SK-N-SH treated with all-trans-retinoic acid at 6 μM for 48 hours (cell line): ENCODE results near the gene DOK5.

Experiments
- ARNTL ChIP-seq: fragments of 450-650 bp; formaldehyde crosslinking; IDR thresholded peaks from 2 replicates; pipeline ENCODE4 v1.5.0; 2020; ENCODE audit warnings: low read depth, mild to moderate bottlenecking, moderate library complexity, borderline replicate concordance
- BACH2 ChIP-seq: fragments of 250-450 bp; sonication (Bioruptor Pico); IDR thresholded peaks from 2 replicates; pipeline ENCODE4 v1.9.0; 2021; ENCODE audit warnings: mild to moderate bottlenecking, borderline replicate concordance
- CSRNP3 ChIP-seq: fragments of 250-450 bp; sonication (Bioruptor Pico); IDR thresholded peaks from 2 replicates; pipeline ENCODE4 v1.5.1; 2021; ENCODE audit warnings: mild to moderate bottlenecking, moderate library complexity
- ESRRG ChIP-seq: fragments of 250-450 bp; sonication (Bioruptor Pico); IDR thresholded peaks from 2 replicates; pipeline ENCODE4 v1.6.1; 2021; ENCODE audit warnings: mild to moderate bottlenecking
- ISL1 ChIP-seq: fragments of 250-450 bp; sonication (Bioruptor Pico); IDR thresholded peaks from 2 replicates; pipeline ENCODE4 v2.1.2; 2022; ENCODE audit warnings: mild to moderate bottlenecking, moderate library complexity
- OSR1 ChIP-seq: fragments of 250-450 bp; sonication (Bioruptor Pico); IDR thresholded peaks from 2 replicates; pipeline ENCODE4 v1.8.0; 2022; ENCODE audit warnings: moderate library complexity, mild to moderate bottlenecking, inconsistent platforms
- PPARA ChIP-seq: fragments of 250-450 bp; sonication (Bioruptor Pico); IDR thresholded peaks from 2 replicates; pipeline ENCODE4 v1.5.0; 2020; ENCODE audit warnings: mild to moderate bottlenecking, borderline replicate concordance
- ZFP3 ChIP-seq: fragments of 250-450 bp; sonication (Bioruptor Pico); IDR thresholded peaks from 2 replicates; pipeline ENCODE4 v1.5.0; 2020; ENCODE audit warnings: mild to moderate bottlenecking, moderate library complexity
- ZNF565 ChIP-seq: fragments of 450-650 bp; formaldehyde crosslinking; conservative IDR thresholded peaks from 2 replicates; pipeline ENCODE4 v1.5.0; 2020; ENCODE audit warnings: low read depth, mild to moderate bottlenecking, moderate library complexity

DNA sequence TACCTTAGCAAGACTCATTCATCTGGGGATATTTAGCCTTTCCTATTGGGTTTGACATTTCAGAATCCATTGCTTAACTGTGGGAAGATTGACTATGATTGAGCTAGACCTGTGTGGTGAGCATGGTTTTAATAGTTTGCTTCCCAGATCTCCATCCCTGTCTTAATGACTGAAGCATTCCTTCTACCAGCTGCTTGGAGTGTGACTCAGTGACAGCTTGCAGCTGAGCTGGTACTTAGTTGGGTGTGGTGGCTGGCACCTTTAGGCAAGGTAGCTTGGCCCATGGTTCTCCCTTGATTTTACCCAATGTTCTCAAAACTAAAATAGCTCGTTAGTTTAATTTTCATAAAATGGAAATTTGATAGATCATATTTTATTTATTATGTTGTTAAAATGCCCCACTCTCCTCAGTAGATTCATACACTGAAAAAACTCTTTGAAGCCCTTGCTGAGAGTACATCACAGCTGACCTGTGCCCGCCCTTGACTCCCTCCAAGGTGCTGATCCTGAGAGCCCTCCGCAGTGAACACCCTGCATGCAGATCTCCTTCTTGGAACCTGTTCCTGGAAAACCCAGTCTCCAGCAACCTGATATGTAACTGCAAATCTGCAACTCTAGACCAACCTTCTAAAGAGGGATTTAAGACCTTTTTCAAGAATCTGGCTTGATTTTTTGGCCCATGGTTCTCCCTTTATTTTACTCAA, 19.1 kb downstream of the DOK5 start:
- no peak for TF ChIP-seq ISL1 (CRISPR knock-in tag)
- TF ChIP-seq ZFP3 (CRISPR knock-in tag), result no peak
- no peak for TF ChIP-seq CSRNP3 (CRISPR knock-in tag)
- TF ChIP-seq BACH2 (CRISPR knock-in tag), result no peak
- no peak for TF ChIP-seq ZNF565 (CRISPR knock-in tag)
- no peak for TF ChIP-seq ARNTL (CRISPR knock-in tag)
- TF ChIP-seq ESRRG (CRISPR knock-in tag), result no peak
- TF ChIP-seq PPARA (CRISPR knock-in tag), result no peak
- TF ChIP-seq OSR1 (CRISPR knock-in tag), result no peak
